HUDEP-2 (cell line): ENCODE results near the gene SLC18A2.
A peak's percentile ranks its signal among the peaks of the same experiment; 100 is the strongest.

ENCODE experiments used
- DNase-seq, 76 experiments: peaks; one replicate each; lab custom pipeline; 2025; ENCODE audit not compliant: unreplicated experiment in 76 of 76; lab: John Stamatoyannopoulos, UW

SLC18A2 gene

GRCh38 chr10:117240621-117241529 is at the start of gene SLC18A2:
Gene SLC18A2, plus strand, starts transcription at chr10:117241114. Its CDS starts 580 bp downstream, at chr10:117241694.
- DNase-seq: no peak

GRCh38 chr10:117197189-117197588 is 43.7 kb upstream of the SLC18A2 start, which contains the start of gene KCNK18:
Gene KCNK18, plus strand, starts transcription at chr10:117197489. Its CDS starts 0 bp downstream, at chr10:117197489.
- DNase-seq: no peak

GRCh38 chr10:117198088-117198487 is 42.8 kb upstream of the SLC18A2 start:
- DNase-seq: no peak

- DNase-seq: no peak
These were observed 39.1 kb upstream of the SLC18A2 start for GRCh38 chr10:117201826-117202225.

GRCh38 chr10:117204316-117204715 is 36.6 kb upstream of the SLC18A2 start:
- DNase-seq: no peak

GRCh38 chr10:117212176-117212575 is 28.7 kb upstream of the SLC18A2 start:
- no peak for DNase-seq

GRCh38 chr10:117214401-117214800 is 26.5 kb upstream of the SLC18A2 start:
- DNase-seq: no peak

GRCh38 chr10:117215079-117215478 is 25.8 kb upstream of the SLC18A2 start:
- DNase-seq: no peak

GRCh38 chr10:117216028-117216427 is 24.9 kb upstream of the SLC18A2 start:
- no peak for DNase-seq

GRCh38 chr10:117216611-117217195 is 24.2 kb upstream of the SLC18A2 start:
- DNase-seq: peak in 48 of 76 experiments; percentile 2 to 72 (median 32)

GRCh38 chr10:117217196-117217761 is 23.6 kb upstream of the SLC18A2 start:
- peak in 28 of 76 experiments; percentile 3 to 42 (median 15) for DNase-seq

- DNase-seq: peak in 41 of 76 experiments; percentile 8 to 59 (median 24)
These were observed 22.3 kb upstream of the SLC18A2 start for GRCh38 chr10:117218654-117219053.

- DNase-seq: no peak
These were observed 19.7 kb upstream of the SLC18A2 start for GRCh38 chr10:117221156-117221711.

GRCh38 chr10:117222552-117222951 is 18.4 kb upstream of the SLC18A2 start:
- DNase-seq: no peak

- no peak for DNase-seq
These were observed 17.8 kb upstream of the SLC18A2 start for GRCh38 chr10:117222976-117223692.

GRCh38 chr10:117223693-117224430 is 17.1 kb upstream of the SLC18A2 start:
- DNase-seq: no peak

GRCh38 chr10:117224881-117225280 is 16.0 kb upstream of the SLC18A2 start:
- DNase-seq: no peak

GRCh38 chr10:117226813-117227451 is 14.0 kb upstream of the SLC18A2 start:
- peak in 46 of 76 experiments; percentile 4 to 61 (median 26) for DNase-seq

GRCh38 chr10:117228210-117228609 is 12.7 kb upstream of the SLC18A2 start:
- no peak for DNase-seq
